Hepatocyte (in vitro differentiated cells): ENCODE measurements around the gene ZNG1F.
"Not testable (repeated sequence)": the region's sequence is repeated elsewhere in the genome, so short reads cannot be mapped to it uniquely, and the experiment has no call there.

ENCODE experiments used
- CTCF ChIP-seq: fragments of 200-600 bp; sonication (generic); IDR thresholded peaks from 2 replicates; pipeline ENCODE4 v1.5.1; 2016; ENCODE audit warnings: antibody characterized with exemption, mild to moderate bottlenecking; ENCODE audit not compliant: poor library complexity
- EZH2 ChIP-seq: fragments of 200-600 bp; sonication (generic); IDR thresholded peaks from 2 replicates; pipeline ENCODE4 v1.6.1; 2016; ENCODE audit warnings: antibody characterized with exemption, mild to moderate bottlenecking, borderline replicate concordance
- EZH2phosphoT487 ChIP-seq: fragments of 200-600 bp; sonication (generic); IDR thresholded peaks from one replicate; pipeline ENCODE4 v1.6.1; 2018; ENCODE audit warnings: antibody characterized with exemption, mild to moderate bottlenecking, low read depth, moderate library complexity; ENCODE audit not compliant: unreplicated experiment, severe bottlenecking

GRCh38 chr9:41189217-41189616 is at the start of gene ZNG1F:
- TF ChIP-seq CTCF, EZH2, EZH2phosphoT487: not testable (repeated sequence)
